CD4-positive, alpha-beta T cell (primary cell): ENCODE measurements around the gene LPP. TPM values are rescaled to one million over a fixed set of nuclear protein-coding genes. Genes with fewer than 3 reads are reported as not detected.

ENCODE experiments used
- ATAC-seq: fragments of 200-7000 bp; cut with Tn5 transposase; one replicate; pipeline ENCODE4 v1.10.0; 2022; ENCODE audit warnings: mild to moderate bottlenecking; ENCODE audit not compliant: poor library complexity
- CTCF ChIA-PET: fragments of 350-600 bp; sonication (Branson Sonifier 250); formaldehyde crosslinking; loops from one replicate; lab custom pipeline; 2021; ENCODE audit warnings: antibody characterized with exemption, inconsistent platforms; lab: Charles Lee
- POLR2A ChIA-PET: fragments of 350-600 bp; sonication (Branson Sonifier 250); formaldehyde crosslinking; loops from one replicate; lab custom pipeline; 2021; ENCODE audit warnings: antibody characterized with exemption, inconsistent platforms; lab: Charles Lee
- DNase-seq, 14 experiments: peaks; one replicate each; pipeline ENCODE4 v3.0.0-alpha.2; 2013 to 2020; ENCODE audit warnings: mixed read lengths in 2 of 14
- H3K27ac ChIP-seq, 2 donors: one replicate each; pipeline versions ENCODE4 v1.5.1 to v1.7.0; 2013; ENCODE audit warnings: low read length in 2 of 2, low read depth in 1 of 2, mild to moderate bottlenecking in 1 of 2
- H3K27me3 ChIP-seq, 2 experiments: 1 replicate in 1 of 2; 2 replicates in 1 of 2; pipeline versions ENCODE4 v1.6.1 to v1.7.0; 2013; ENCODE audit warnings: low read length in 2 of 2, control low read depth in 1 of 2, mild to moderate bottlenecking in 1 of 2, moderate library complexity in 1 of 2; ENCODE audit not compliant: insufficient read depth in 2 of 2, control insufficient read depth in 1 of 2
- H3K36me3 ChIP-seq: one replicate; pipeline ENCODE4 v1.6.1; 2013; ENCODE audit warnings: low read length, control low read depth; ENCODE audit not compliant: insufficient read depth
- H3K4me1 ChIP-seq: one replicate; pipeline ENCODE4 v1.6.1; 2013; ENCODE audit warnings: low read length, control low read depth; ENCODE audit not compliant: insufficient read depth
- H3K4me3 ChIP-seq: one replicate; pipeline ENCODE4 v1.5.1; 2013; ENCODE audit warnings: mild to moderate bottlenecking, low read length, moderate library complexity
- H3K9me3 ChIP-seq, 2 experiments: 1 replicate in 1 of 2; 2 replicates in 1 of 2; pipeline versions ENCODE4 v1.6.1 to v1.7.0; 2013; ENCODE audit warnings: low read length in 2 of 2, mild to moderate bottlenecking in 2 of 2, control low read depth in 1 of 2, moderate library complexity in 1 of 2; ENCODE audit not compliant: control insufficient read depth in 1 of 2, insufficient read depth in 1 of 2
- H3K27ac Mint-ChIP-seq: one replicate; pipeline ENCODE4 v1.8.0; 2020; ENCODE audit warnings: mixed read lengths
- H3K27me3 Mint-ChIP-seq: one replicate; pipeline ENCODE4 v1.8.0; 2021; ENCODE audit warnings: mixed read lengths
- H3K36me3 Mint-ChIP-seq: one replicate; pipeline ENCODE4 v1.8.0; 2021; ENCODE audit warnings: low read depth, mixed read lengths
- H3K4me1 Mint-ChIP-seq: one replicate; pipeline ENCODE4 v1.8.0; 2021; ENCODE audit warnings: low read depth, mixed read lengths
- H3K4me3 Mint-ChIP-seq: one replicate; pipeline ENCODE4 v1.8.0; 2020; ENCODE audit warnings: mild to moderate bottlenecking, mixed read lengths
- H3K9me3 Mint-ChIP-seq: one replicate; pipeline ENCODE4 v1.8.0; 2020; ENCODE audit warnings: mixed read lengths
- intact Hi-C, 2 experiments: fragments of 100-400 bp; cut with DNase I in 1 of 2; cut with micrococcal nuclease in 1 of 2; formaldehyde crosslinking; loops; one replicate each; pipeline versions ENCODE4 v1.15.1 to v1.9.0; 2023 to 2025; cut with DNase I, micrococcal nuclease
- total RNA-seq, 174 experiments: library from RNA in 2 of 174; stranded (reverse) in 2 of 174; gene quantifications; one replicate each; pipeline ENCODE4 v1.2.3 and lab custom pipeline; 2021 to 2026
- TF ChIP-seq, protein P1 (sequence below): fragments of 200-600 bp; IDR thresholded peaks from one replicate; pipeline ENCODE4 v1.8.0; 2022; ENCODE audit warnings: antibody characterized with exemption, mild to moderate bottlenecking

Gene LPP
- total RNA-seq, 2 experiments from 2014 or later, result 45.6 to 45.9 TPM

DNA sequence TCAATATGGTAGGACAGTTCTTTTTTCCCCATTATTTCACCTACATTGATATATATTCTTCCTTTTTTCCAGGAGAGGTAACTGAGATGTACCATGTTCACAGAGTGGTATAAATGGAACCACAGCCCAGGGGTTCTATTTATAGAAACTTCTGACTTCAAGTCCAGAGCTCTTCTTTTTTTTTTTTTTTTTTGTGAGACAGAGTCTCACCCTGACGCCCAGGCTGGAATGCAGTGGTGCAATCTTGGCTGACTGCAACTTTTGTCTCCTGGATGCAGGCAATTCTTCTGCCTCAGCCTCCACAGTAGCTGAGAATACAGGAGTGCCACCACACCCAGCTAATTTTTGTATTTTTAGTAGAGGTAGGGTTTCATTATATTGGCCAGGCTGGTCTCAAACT is 750.7 kb downstream of the LPP start:
- no peaks in the 10 kb centered on the region for H3K4me1 Mint-ChIP-seq
- Histone ChIP-seq H3K36me3 (no peaks in the 10 kb centered on the region), H3K27me3 (no peaks in the 10 kb centered on the region), H3K27ac (no peak overlapping the region), H3K9me3 (no peaks in the 10 kb centered on the region), H3K4me3 (no peak overlapping the region), H3K4me1 (no peaks in the 10 kb centered on the region)
- TF ChIP-seq, protein P1, sequence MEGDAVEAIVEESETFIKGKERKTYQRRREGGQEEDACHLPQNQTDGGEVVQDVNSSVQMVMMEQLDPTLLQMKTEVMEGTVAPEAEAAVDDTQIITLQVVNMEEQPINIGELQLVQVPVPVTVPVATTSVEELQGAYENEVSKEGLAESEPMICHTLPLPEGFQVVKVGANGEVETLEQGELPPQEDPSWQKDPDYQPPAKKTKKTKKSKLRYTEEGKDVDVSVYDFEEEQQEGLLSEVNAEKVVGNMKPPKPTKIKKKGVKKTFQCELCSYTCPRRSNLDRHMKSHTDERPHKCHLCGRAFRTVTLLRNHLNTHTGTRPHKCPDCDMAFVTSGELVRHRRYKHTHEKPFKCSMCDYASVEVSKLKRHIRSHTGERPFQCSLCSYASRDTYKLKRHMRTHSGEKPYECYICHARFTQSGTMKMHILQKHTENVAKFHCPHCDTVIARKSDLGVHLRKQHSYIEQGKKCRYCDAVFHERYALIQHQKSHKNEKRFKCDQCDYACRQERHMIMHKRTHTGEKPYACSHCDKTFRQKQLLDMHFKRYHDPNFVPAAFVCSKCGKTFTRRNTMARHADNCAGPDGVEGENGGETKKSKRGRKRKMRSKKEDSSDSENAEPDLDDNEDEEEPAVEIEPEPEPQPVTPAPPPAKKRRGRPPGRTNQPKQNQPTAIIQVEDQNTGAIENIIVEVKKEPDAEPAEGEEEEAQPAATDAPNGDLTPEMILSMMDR, result no peak
- no peaks in the 10 kb centered on the region for H3K36me3 Mint-ChIP-seq
- no peak overlapping the region for H3K27ac Mint-ChIP-seq
- intact Hi-C loops, result no loop called here
- DNase-seq, result no peak
- no peaks in the 10 kb centered on the region for H3K9me3 Mint-ChIP-seq
- CTCF ChIA-PET, result no interaction called here
- H3K27me3 Mint-ChIP-seq, result no peaks in the 10 kb centered on the region
- POLR2A ChIA-PET, result no interaction called here
- ATAC-seq, result no peak
- H3K4me3 Mint-ChIP-seq, result no peak overlapping the region

DNA sequence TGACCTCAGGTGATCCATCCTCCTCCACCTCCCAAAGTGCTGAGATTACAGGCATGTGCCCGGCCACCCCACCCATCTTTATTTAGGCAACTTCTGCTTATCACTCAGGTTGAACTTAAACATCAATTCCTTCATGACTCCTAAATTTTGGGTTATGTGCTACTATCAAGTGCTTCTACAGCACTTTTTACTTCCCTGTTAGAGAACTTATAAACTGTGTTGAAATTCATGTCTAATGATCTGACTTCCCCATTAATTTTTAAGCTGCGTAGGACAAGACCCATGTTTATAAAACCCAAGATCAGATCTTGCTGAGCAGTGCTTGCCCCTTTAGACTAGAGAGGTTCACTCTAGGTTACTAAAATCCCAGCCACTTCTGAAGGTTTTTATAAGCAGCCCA is 751.6 kb downstream of the LPP start:
- H3K27me3 Mint-ChIP-seq, result no peaks in the 10 kb centered on the region
- DNase-seq (no peak), ATAC-seq (no peak)
- no peaks in the 10 kb centered on the region for H3K4me1 ChIP-seq
- no peak overlapping the region for H3K27ac ChIP-seq
- H3K9me3 ChIP-seq, result no peaks in the 10 kb centered on the region
- CTCF ChIA-PET, result no interaction called here
- no peaks in the 10 kb centered on the region for H3K27me3 ChIP-seq
- no peaks in the 10 kb centered on the region for H3K4me1 Mint-ChIP-seq
- TF ChIP-seq, protein P1, result no peak
- no peak overlapping the region for H3K4me3 Mint-ChIP-seq
- POLR2A ChIA-PET, result no interaction called here
- no peaks in the 10 kb centered on the region for H3K36me3 ChIP-seq
- H3K4me3 ChIP-seq, result no peak overlapping the region
- H3K36me3 Mint-ChIP-seq, result no peaks in the 10 kb centered on the region
- intact Hi-C loops, result no loop called here
- no peaks in the 10 kb centered on the region for H3K9me3 Mint-ChIP-seq
- H3K27ac Mint-ChIP-seq, result no peak overlapping the region

DNA sequence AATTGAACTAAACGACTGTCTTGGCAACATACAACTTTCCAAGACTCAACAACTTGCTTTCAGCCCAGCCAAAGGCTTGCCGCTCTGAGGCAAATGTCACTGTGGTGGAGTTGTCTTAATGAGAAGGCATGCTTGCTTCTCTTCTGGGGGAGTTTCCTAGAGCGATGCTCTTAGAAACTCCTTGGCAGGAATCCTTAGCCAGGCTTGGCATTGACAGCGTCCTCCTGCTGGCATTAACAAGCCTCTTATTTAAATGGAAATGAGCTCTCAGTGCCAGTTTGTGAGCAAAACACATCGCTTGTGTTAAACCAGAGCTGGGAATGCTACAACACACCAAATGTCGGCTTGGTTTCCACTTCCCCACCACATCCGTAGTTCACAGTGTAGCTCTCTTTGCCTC is 752.3 kb downstream of the LPP start:
- ChIA-PET CTCF (no interaction called here), POLR2A (no interaction called here)
- no peak overlapping the region for H3K27ac ChIP-seq
- ATAC-seq (no peak), DNase-seq (no peak)
- H3K4me3 ChIP-seq, result no peak overlapping the region
- Mint-ChIP-seq H3K36me3 (no peaks in the 10 kb centered on the region), H3K4me1 (no peaks in the 10 kb centered on the region), H3K9me3 (no peaks in the 10 kb centered on the region), H3K27me3 (no peaks in the 10 kb centered on the region), H3K27ac (no peak overlapping the region), H3K4me3 (no peak overlapping the region)
- no peaks in the 10 kb centered on the region for H3K9me3 ChIP-seq
- no peaks in the 10 kb centered on the region for H3K4me1 ChIP-seq
- TF ChIP-seq, protein P1, result no peak
- intact Hi-C loops, result no loop called here
- no peaks in the 10 kb centered on the region for H3K36me3 ChIP-seq
- no peaks in the 10 kb centered on the region for H3K27me3 ChIP-seq
